ENCODE results near the gene EFCC1.

EFCC1 gene

DNA sequence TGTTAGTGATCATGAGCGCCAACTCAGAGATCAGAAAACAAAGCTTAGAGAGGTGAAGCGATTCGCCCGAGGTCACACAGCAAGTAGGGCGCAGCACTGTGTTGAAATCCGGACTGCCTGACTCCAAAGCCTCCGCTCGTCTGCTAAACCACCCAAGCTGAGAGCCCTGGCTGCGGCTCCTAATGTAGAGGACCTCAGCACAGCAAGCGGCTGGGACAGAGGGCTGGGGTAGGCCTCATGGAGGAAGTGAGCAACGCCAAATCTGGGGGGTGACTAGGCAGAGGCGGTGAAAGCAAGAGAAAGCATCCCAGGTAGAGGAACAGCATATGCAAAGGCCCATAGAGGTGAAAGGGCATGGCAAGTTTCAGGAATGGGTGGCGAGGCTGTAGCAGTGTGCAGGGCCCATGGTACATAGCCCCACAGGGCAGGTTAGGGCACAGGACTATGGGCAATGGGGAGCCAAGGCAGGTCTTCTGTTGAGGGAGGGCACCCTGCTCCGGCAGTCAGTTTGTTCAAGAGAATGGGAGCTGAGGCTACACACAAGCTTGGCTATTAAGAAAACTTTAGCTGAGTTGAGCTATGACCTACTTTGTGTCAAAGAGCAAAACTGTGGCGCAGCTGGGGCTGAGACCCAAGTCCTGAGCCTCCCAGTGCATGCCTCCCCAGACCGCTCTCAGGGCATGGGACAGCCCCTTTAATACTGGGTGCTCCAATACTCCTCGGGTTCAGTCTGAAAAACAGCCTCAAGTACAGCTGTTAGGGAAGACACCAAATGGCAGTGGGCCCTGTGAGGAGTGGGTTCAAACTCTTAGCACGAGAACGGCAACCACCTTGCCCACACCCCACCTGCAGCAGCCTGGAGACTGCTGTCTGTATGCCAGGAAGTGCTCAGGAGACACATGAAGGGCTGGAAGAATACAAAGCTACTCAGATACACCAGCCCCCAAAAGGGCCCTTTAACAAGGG lies 6.2 kb upstream of the EFCC1 start:
- DNase-seq (ENCODE audit: low read depth in 4 of 4, low spot score in 1 of 4) = no peak

DNA sequence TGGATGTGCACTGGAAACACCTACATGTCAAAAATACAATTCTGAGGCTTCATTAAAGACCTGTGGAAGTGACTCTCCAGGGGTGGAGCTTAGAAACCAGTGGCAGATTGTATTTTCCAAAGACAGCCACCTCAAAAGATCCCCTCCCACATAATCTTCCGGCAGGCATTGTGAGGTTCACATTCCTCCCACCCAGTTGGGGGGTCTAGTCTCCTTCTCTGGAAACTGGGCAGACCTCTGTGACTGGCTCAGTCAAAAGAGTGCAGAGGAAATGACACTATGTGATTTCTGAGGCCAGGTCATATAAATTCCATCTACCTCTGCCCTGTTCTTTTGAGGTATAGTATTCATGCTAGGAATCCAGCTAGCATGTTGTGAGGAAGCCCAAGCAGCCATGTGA lies 5.4 kb upstream of the EFCC1 start:
- no peak for DNase-seq (ENCODE audit: low read depth in 4 of 4, low spot score in 1 of 4)

DNA sequence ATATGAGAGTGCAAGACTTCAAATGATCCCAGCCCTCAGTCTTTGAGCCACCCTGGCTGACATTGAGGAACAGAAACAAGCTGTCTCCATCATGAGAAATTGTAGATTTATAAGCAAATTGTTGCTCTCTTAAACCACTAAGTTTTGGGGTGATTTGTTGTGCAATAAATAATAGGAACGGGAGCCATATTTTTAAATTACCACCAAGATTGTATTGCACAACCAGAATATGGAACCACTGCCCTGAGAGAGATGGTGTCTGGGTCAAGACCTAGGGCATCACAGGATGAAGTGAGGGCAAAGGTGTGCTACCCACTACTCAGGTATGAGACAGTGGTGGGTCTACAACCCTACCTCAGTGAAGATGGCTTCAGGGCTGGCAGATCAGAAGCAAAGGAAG lies 4.9 kb upstream of the EFCC1 start:
- DNase-seq (ENCODE audit: low read depth in 4 of 4, low spot score in 1 of 4) = no peak

DNA sequence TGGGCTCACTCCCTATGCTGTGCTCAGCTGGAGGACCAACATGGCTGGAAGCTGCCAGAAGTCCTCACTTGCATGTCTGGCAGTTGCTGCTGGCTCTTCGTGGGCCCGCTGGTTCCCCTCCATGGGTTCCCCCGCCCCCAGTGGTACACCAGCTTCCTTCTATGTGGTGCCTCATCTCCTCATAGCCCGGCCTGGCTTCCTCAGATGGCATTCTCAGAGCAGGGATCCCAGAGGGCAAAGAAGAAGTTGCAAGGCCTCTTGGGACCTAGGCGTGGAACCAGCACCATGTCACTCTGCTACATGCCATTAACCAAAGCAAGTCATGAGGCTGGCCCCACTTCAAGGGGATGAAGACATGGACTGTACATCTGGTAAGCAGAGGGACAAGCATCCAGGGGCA lies 4.4 kb upstream of the EFCC1 start:
- no peak for DNase-seq (ENCODE audit: low read depth in 4 of 4, low spot score in 1 of 4)

DNA sequence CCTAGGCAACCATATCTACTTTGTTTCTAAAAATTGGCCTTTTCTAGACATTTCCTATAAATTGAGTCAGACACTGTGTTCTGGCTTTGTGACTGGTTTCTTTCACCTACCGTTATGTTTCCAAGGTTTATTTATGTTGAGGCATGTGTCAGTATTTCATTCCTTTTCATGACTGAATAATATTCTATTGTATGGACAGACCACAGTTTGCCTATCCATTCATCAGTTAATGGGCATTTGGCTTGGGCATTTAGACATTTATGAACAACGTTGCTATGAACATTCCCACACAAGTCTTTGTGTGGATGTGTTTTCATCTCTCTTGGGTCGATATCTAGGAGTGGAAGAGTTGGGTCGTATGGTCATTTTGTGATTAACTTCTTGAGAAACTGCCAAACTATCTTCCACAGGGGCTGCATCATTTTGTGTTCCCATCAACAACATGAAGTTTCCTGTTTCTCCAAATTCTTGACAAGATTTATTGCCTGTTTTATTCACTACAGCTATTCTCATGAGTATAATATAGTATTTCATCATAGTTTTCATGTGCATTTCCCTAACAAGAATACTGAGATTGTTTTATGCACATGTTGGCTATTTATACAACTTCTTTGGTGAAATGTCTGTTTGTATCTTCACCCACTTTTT lies 3.5 kb upstream of the EFCC1 start:
- DNase-seq (ENCODE audit: low read depth in 4 of 4, low spot score in 1 of 4) = no peak

DNA sequence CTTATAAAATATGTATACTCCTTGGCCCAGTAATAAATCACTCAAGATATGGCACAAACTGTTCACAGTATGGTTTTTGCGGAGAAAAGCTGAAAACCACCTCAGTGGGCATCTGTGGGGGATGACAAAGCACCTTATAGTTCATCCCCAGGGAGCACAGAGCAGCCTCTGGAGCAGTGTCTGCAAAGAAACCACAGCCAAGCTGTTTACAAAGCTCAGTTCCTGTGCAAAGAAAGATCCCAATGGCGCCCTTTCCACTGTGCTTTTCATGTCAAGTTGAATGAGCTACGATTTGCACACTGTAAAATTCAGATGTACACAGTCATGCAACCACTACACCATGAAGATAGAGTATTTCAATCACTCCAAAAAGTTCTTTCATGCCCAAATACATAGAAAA lies 2.5 kb upstream of the EFCC1 start:
- DNase-seq (ENCODE audit: low read depth in 4 of 4, low spot score in 1 of 4) = no peak

DNA sequence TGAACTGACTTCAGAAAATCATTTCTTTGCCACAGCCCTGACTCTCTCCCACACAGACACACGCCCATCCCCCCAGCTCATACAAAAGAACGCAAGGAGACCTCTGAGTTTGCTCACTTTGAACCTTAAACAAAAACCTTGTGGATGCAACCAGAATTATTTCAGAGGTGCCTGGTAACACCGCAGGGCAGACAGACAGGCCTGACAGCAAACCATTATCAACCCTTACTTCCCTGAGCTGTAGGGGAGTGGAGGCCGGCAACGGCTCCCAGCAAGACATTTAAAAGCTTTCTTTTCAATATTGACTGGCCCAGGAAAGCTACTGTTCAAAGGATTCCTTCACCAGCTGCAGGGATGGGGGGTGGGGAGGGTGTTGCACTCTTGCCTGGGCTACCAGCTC lies 2.0 kb upstream of the EFCC1 start:
- DNase-seq (ENCODE audit: low read depth in 4 of 4, low spot score in 1 of 4) = no peak

DNA sequence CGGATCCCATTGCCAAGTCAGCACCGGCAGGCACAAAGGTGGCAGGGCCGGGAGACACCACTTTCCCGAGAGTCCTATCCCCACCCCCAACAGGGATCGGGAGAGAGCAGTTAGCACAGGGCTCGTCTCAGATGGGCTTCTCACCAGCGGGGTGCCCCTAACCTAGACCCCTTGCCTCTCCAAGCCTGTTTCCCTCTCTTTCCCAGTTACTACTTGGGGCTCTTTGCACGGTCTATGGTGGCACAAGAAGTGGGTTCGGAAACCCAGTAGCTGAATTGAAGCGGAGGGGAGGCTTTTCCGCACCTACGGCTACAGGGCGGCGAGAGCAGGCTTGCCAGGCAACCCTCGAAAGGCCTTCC lies 383 bp upstream of the EFCC1 start:
- DNase-seq (ENCODE audit: low read depth in 4 of 4, low spot score in 1 of 4) = no peak

DNA sequence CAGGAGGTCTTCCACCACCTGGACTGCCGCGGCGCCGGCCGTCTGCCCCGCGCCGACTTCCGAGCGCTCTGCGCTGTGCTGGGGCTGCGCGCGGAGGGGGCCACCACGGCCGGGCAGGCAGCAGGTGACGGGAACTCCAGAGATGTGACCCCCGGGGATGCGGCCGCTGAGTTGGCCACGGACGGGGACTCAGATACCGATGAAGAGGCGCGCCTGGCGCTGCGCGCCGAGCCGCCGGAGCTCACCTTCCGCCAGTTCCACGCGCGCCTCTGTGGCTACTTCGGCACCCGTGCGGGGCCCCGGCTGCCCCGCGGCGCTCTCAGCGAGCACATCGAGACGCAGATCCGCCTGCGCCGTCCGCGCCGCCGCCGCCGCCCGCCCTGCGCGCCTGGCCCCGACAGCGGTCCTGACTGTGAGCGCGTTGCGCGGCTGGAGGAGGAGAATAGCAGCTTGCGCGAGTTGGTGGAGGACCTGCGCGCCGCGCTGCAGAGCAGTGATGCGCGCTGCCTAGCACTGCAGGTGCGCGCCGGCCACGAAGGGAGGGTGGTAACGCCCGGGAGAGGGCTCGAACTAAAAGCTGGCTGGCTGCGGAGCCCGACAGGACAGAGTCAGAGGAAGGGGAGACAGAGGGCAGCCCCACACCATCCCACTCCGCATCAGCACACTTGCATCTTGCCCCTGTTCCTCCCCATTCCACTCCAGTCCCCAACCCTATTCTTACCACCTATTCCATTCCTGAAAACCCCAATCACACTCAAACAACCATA lies 885 bp downstream of the EFCC1 start:
- peak in 1 of 4 experiments; percentile 23 for DNase-seq (ENCODE audit: low read depth in 4 of 4, low spot score in 1 of 4)

DNA sequence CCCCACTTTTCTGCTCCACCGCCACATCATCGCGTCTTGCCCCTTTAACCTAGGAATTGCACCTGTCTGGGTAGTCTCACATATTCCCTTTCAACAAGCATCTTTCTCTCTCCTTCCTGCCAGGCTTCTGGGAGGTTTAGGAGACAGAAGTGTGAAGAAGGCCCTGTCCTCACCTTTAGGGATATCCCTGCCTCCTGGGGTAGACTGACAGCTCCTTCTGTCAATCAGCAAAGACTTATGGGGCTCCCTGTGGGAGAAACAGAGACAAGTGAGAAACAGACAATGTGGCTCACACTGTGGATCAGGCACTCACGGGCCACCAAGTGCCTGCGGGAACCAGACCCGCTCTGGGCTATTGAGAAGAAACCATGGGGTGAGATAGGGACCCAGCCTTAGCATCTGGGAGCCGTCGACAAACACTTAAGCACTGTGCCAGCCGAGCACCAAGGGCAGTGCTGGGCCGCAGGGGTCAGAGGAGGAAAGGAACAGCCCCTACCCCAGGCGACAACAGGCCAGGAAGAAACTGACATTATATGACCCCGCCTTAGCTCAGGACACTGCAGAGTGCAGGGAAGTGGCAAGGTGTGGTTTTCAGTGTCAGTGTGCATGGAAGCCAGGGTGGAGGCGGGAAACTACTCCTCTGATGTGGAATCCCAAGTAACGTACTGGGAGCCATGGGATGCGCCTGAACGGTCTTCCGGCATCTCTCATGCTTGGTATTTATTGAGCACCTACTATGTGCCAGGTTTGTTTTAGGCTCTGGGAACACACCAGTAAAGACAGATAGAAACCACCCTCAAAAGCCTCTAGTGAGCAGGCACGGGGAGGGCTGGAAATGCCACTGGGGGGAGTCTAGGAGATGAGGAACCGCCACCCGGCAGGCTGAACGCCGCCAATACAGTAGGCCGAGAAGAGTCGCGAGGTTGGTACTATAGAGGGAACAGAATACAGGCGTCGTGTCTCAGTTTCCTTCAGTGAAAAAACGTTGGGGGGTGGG lies 1.8 kb downstream of the EFCC1 start:
- no peak for DNase-seq (ENCODE audit: low read depth in 4 of 4, low spot score in 1 of 4)

DNA sequence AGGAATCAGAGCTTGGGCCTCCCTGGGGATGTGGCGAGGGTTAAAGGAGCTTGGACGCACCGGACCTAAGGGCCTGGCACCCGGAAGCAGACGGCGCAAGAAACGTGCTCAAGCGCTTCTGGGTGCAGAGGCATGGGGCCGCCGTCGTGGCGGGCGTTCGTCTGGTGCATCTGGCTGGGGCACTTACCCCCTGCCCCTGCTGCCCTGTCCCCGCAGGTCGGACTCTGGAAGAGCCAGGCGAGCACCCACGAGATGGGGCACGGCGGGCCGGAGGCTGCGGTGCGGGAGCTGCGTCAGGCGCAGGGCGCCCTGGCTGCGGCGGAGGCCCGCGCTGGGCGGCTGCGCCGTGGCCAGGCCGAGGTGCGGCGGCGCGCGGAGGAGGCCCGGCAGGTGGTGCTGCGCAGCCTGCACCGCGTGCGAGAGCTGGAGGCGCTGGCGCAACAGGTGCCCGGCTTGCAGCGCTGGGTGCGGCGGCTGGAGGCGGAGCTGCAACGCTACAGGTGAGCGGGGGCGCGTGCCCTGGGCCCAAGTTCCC lies 2.5 kb downstream of the EFCC1 start:
- DNase-seq (ENCODE audit: low read depth in 4 of 4, low spot score in 1 of 4) = peak in 2 of 4 experiments; percentile 35 to 36

DNA sequence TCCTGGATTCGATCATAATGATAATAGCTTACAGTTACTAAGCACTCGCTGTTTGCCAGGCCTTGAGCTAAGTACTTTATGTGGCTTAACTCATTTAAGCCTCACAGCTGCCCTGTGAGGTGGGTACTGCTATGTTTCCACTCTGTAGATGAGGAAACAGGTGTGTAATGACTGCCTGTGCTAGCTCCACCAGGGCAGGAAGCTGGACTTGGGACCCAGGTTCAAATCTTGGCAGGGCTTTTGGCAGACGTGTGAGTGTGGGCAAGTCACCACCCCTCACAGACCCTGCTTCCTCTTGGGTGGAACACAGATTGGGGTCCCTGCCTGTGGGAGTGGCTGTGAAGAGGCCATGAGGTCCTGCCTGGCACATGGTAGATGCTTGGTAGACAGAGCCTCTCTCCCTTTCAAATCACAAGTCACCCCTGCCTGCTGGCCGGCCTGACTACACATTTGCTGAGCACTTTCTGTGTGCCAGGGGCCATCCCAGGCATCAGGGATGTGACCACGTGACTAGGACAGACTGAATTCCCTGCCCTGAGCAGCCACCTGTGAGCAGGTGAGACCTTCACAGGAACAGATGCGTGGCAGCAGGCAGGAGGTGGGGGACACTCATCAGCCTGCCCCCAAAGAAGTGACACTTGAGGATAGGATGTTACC lies 3.7 kb downstream of the EFCC1 start:
- no peak for DNase-seq (ENCODE audit: low read depth in 4 of 4, low spot score in 1 of 4)

DNA sequence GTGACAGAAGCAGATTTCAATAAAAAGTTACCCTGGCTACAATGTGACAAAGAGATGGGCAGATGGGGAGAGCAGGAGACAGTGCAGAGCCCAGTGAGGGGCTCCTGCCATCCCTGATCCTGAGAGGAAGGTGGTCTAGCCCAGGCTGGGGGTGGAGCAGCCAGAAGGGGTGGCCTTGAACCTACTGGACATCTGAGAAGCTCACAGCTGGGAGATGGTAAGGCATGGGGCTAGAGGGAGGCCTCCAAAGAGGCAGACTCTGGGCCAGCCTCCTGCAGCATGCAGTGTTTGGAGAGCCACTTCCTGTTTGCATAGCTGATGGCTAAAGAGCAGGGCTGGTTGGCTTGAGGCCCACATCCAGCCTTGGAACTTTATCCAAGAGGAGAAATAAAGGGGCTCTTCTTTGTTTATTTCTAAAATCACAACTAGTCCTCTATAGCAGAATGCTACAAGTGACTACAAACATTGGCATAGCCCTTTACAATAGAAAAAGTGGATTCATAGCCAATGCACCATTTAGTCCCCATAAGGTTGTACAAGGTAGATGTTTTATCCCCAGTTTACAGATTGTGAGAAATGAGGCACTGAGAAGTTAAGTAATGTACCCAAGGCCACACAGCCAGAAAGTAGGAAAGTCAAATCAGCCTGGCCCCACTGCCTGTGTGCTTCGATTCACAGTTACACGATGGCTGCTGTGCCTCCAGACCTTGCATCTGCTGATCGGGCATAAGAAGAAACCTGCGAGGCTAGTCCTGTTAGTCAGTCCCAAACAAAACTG lies 4.6 kb downstream of the EFCC1 start:
- DNase-seq (ENCODE audit: low read depth in 4 of 4, low spot score in 1 of 4) = no peak

DNA sequence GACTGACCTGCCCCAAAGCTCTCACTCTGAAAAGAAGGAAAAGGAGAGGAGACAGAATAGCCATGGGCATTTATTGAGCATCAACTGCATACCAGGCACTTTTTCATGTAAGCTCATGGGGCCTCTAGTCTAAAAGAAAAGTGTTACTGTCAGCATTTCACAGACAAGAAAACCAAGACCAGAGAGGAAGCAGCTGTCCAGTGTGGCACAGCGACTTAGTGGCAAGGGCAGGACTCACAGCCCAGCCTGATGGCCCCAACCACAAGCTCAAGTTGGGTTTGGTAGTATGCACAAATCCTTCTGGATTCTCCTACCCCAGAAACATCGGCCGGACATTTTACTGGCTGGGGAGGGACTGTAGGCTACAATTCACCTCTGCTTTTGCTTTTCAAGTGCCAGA lies 5.8 kb downstream of the EFCC1 start:
- DNase-seq (ENCODE audit: low read depth in 4 of 4, low spot score in 1 of 4) = no peak

DNA sequence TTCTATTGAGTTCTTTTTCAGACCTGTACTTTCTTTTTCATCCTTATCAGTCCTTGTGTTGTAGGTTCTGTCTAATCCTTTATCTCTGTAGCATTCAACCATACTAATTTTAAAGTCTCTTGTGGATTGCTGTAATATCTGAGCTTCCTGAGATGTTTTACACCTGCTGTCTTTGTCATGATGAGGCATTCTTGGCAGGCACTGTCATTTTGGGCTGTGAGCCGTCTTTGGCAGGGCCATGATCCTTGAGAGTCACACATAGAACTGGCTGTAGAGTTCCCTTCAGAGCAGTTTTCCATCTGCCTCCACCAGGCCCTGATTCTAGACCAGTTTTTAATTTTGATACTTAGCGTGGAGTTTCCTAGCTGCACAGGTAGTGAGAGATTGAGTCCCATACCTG lies 6.7 kb downstream of the EFCC1 start:
- DNase-seq (ENCODE audit: low read depth in 4 of 4, low spot score in 1 of 4) = no peak

DNA sequence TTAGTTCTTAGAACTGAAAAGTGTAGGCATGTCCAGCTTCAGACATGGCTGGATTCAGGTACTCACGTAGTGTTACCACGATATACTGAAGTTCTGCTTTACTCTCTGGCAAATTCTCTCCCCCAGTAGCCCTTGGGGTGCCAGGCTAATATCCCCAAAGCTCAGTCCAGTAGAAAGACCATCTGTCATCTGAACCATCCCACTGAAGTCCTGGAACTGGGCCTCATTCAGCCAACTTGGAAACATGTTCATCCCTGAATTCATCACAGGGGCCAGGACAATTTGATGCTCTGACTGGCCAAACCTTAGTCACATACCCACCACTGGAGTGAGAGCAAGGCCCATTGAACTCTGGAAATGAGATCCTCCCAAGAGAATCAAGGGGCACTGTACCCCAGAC lies 8.2 kb downstream of the EFCC1 start:
- DNase-seq (ENCODE audit: low read depth in 4 of 4, low spot score in 1 of 4) = no peak

DNA sequence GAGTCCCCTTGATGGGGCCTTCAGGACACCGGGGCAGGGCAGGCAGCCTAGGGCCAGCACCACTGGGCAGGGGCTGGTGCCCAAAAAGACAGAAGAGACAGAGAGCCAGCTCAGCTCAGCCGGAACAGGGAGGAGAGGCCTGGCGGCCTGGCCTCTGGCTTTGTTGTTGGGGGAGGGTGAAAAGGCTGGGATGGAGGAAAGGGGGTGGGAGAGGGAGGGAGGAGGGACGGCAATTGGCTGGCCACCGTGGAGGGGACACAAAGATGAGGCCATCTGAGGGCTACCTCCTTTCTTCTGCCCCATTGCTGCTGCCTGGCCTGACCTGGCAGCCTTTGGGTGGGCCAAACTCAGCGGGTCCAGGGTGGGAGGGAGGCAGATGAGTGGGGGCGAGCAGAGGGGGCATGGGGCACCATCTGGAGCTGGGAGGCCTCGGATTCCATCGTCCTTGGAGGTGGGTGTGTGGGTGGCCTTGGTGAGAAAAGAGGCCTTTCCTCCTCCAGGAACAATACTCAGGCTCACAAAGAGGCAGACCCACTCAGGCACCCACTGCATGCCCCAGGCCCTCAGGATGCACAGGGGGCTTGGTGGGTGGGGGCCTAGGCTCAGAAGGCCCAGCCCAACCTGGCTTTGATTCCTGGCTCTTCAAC lies 9.3 kb downstream of the EFCC1 start:
- DNase-seq (ENCODE audit: low read depth in 4 of 4, low spot score in 1 of 4) = no peak

DNA sequence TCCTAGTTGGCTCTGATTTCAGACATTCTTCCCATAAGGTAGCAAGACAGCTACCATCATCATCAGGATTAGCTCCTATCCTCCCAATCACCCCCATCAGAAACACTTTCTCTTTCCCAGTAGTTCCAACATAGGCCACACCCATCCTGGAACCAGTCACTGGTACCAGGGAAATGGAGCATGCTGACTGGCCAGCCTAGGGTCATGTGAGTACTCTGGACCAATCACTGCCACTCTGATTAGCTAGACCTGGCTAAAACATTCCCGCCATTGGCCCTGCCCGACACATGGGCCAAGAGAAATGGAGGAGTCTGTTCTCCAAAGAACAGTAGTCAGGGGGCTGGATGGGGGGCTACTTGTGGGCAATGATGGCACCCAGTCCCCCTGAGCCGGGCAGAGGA lies 12.4 kb downstream of the EFCC1 start:
- DNase-seq (ENCODE audit: low read depth in 4 of 4, low spot score in 1 of 4) = no peak

DNA sequence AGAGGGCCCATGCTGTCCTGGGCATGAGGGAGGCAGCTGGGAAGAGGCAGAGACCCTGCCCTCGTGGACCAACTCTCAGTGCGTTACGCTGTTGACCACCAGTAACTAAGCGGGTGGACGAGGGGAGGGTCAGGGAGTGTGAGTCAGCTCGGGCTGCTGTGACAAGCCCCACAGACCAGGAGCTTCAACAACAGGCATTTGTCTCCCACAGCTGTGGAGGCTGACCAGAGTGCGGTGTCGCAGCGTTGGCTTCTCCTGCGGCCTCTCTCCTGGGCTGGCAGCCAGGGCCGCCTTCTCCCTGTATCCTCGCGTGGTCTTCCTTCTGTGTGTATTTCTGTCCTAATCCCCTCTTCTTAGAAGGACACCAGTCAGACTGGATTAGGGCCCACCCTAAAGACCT lies 13.0 kb downstream of the EFCC1 start:
- no peak for DNase-seq (ENCODE audit: low read depth in 4 of 4, low spot score in 1 of 4)

All from stimulated activated CD4-positive, alpha-beta T cell treated with anti-CD3 and anti-CD28 coated beads, Interleukin-1b, Interleukin-23, amount 100 ng/mL, for 24 hours (primary cell).